OCI-LY1 (cell line): ENCODE data around the gene ITPK1.
A peak's percentile ranks its signal among the peaks of the same experiment; 100 is the strongest.

Experiments
- CTCF ChIP-seq: fragments of 200-600 bp; sonication (generic), shearing (Covaris generic); IDR thresholded peaks from 2 replicates; pipeline ENCODE4 v1.5.1; 2017; ENCODE audit warnings: mild to moderate bottlenecking, antibody characterized with exemption, low read length, moderate library complexity, mixed read lengths
- EZH2 ChIP-seq: fragments of 200-600 bp; sonication (generic), shearing (Covaris generic); IDR thresholded peaks from 2 replicates; pipeline ENCODE4 v1.8.0; 2017; ENCODE audit warnings: borderline replicate concordance, mixed run types, mild to moderate bottlenecking, antibody characterized with exemption, low read length, moderate library complexity, mixed read lengths

GRCh38 chr14:93115821-93116675 lies at the start of gene ITPK1:
- TF ChIP-seq EZH2 (no peak), CTCF (peak; percentile 9; the same call in 1 of the 2 replicates)
